Measurements from ENCODE around the gene IDH3G. TPM values are rescaled to one million over a fixed set of nuclear protein-coding genes. Genes with fewer than 3 reads are reported as not detected.
"Not testable (repeated sequence)": the region's sequence is repeated elsewhere in the genome, so short reads cannot be mapped to it uniquely, and the experiment has no call there.

IDH3G gene
- polyA plus RNA-seq, 3 donors from 2014 or later = 95.6 to 131 (median 118) TPM

- H3K27me3 Mint-ChIP-seq (ENCODE audit: low read depth in 3 of 3) = peaks cover 11 to 26% (median 16%) of the 10 kb centered on the region in 3 donors
Observed at GRCh38 chrX:153825042-153825441, 30.9 kb upstream of the IDH3G start.

GRCh38 chrX:153824348-153824747 lies 30.2 kb upstream of the IDH3G start:
- H3K27ac Mint-ChIP-seq = peak overlapping the region in 5 of 6 donors; percentile 63 to 82 (median 74)
- H3K4me3 Mint-ChIP-seq = peak overlapping the region in 3 of 5 donors; percentile 12 to 39 (median 15)
- no peak for DNase-seq
- no peaks in the 10 kb centered on the region for H3K9me3 Mint-ChIP-seq
- H3K36me3 Mint-ChIP-seq = peaks cover 0 to 7% (median 4%) of the 10 kb centered on the region in 3 donors
- peaks cover 11 to 28% (median 16%) of the 10 kb centered on the region in 3 donors for H3K27me3 Mint-ChIP-seq (ENCODE audit: low read depth in 3 of 3)
- peaks cover 77 to 78% of the 10 kb centered on the region in 2 donors for H3K4me1 Mint-ChIP-seq

More at GRCh38 chrX:153825042-153825441, 30.9 kb upstream of the IDH3G start:
- peak overlapping the region in 5 of 6 donors; percentile 37 to 74 (median 65) for H3K27ac Mint-ChIP-seq
- H3K36me3 Mint-ChIP-seq = peaks cover 0 to 7% (median 4%) of the 10 kb centered on the region in 3 donors
- peaks cover 73% of the 10 kb centered on the region in 2 donors for H3K4me1 Mint-ChIP-seq
- DNase-seq = no peak
- H3K9me3 Mint-ChIP-seq = no peaks in the 10 kb centered on the region
- H3K4me3 Mint-ChIP-seq = peak overlapping the region in 3 of 5 donors; percentile 36 to 55 (median 39)

- no peaks in the 10 kb centered on the region for H3K9me3 Mint-ChIP-seq
- DNase-seq = no peak
- peaks cover 20 to 29% (median 24%) of the 10 kb centered on the region in 3 donors for H3K27me3 Mint-ChIP-seq (ENCODE audit: low read depth in 3 of 3)
- H3K27ac Mint-ChIP-seq = peak overlapping the region; percentile 89 to 94 (median 92)
- peak overlapping the region; percentile 64 to 84 (median 77) for H3K4me3 Mint-ChIP-seq
- no peaks in the 10 kb centered on the region for H3K36me3 Mint-ChIP-seq
- peaks cover 77 to 86% of the 10 kb centered on the region in 2 donors for H3K4me1 Mint-ChIP-seq
Observed at GRCh38 chrX:153821066-153821465, 26.9 kb upstream of the IDH3G start.

- peaks cover 73 to 82% of the 10 kb centered on the region in 2 donors for H3K4me1 Mint-ChIP-seq
- no peaks in the 10 kb centered on the region for H3K9me3 Mint-ChIP-seq
- H3K27me3 Mint-ChIP-seq (ENCODE audit: low read depth in 3 of 3) = peaks cover 20 to 29% (median 24%) of the 10 kb centered on the region in 3 donors
- H3K27ac Mint-ChIP-seq = peak overlapping the region; percentile 89 to 94 (median 92)
- peak overlapping the region; percentile 64 to 84 (median 77) for H3K4me3 Mint-ChIP-seq
- H3K36me3 Mint-ChIP-seq = no peaks in the 10 kb centered on the region
- no peak for DNase-seq
Observed at GRCh38 chrX:153820601-153821000, 26.4 kb upstream of the IDH3G start.

- Mint-ChIP-seq H3K4me1 (peaks cover 71 to 80% of the 10 kb centered on the region in 2 donors), H3K27ac (peak overlapping the region; percentile 65 to 89 (median 84)), H3K4me3 (peak overlapping the region; percentile 64 to 78 (median 66)), H3K27me3 (ENCODE audit: low read depth in 3 of 3) (peaks cover 20 to 29% (median 24%) of the 10 kb centered on the region in 3 donors), H3K9me3 (no peaks in the 10 kb centered on the region), H3K36me3 (no peaks in the 10 kb centered on the region)
- no peak for DNase-seq
Observed at GRCh38 chrX:153819384-153820040, 25.3 kb upstream of the IDH3G start.

- peak; percentile 79 to 81 (median 81) for DNase-seq
- Mint-ChIP-seq H3K4me1 (peaks cover 67 to 74% of the 10 kb centered on the region in 2 donors), H3K27me3 (ENCODE audit: low read depth in 3 of 3) (peaks cover 20 to 28% (median 26%) of the 10 kb centered on the region in 3 donors), H3K4me3 (peak overlapping the region; percentile 64 to 78 (median 70)), H3K27ac (peak overlapping the region; percentile 69 to 89 (median 84)), H3K36me3 (no peaks in the 10 kb centered on the region), H3K9me3 (no peaks in the 10 kb centered on the region)
Observed at GRCh38 chrX:153818571-153819383, 24.6 kb upstream of the IDH3G start.

- not testable (repeated sequence) for H3K36me3 Mint-ChIP-seq, DNase-seq, H3K9me3 Mint-ChIP-seq
- peaks cover 20 to 27% (median 25%) of the 10 kb centered on the region in 3 donors for H3K27me3 Mint-ChIP-seq (ENCODE audit: low read depth in 3 of 3)
- H3K27ac Mint-ChIP-seq = peak overlapping the region in 5 of 6 donors; percentile 60 to 93 (median 89)
- H3K4me3 Mint-ChIP-seq = peak overlapping the region; percentile 27 to 80 (median 62)
- peaks cover 63 to 76% of the 10 kb centered on the region in 2 donors for H3K4me1 Mint-ChIP-seq
Observed at GRCh38 chrX:153818064-153818463, 23.9 kb upstream of the IDH3G start.

GRCh38 chrX:153816831-153817690 lies 22.9 kb upstream of the IDH3G start:
- peak; percentile 82 to 83 (median 83) for DNase-seq
- Mint-ChIP-seq H3K36me3 (no peaks in the 10 kb centered on the region), H3K4me3 (peak overlapping the region; percentile 62 to 85 (median 75)), H3K27ac (peak overlapping the region; percentile 60 to 93 (median 90)), H3K27me3 (ENCODE audit: low read depth in 3 of 3) (peaks cover 14 to 27% (median 24%) of the 10 kb centered on the region in 3 donors), H3K4me1 (peaks cover 53 to 76% of the 10 kb centered on the region in 2 donors), H3K9me3 (no peaks in the 10 kb centered on the region)

- H3K27me3 Mint-ChIP-seq (ENCODE audit: low read depth in 3 of 3) = peaks cover 10 to 16% (median 10%) of the 10 kb centered on the region in 3 donors
- H3K9me3 Mint-ChIP-seq = no peaks in the 10 kb centered on the region
- peak overlapping the region; percentile 19 to 86 (median 79) for H3K27ac Mint-ChIP-seq
- H3K4me1 Mint-ChIP-seq = peaks cover 34 to 68% of the 10 kb centered on the region in 2 donors
- H3K36me3 Mint-ChIP-seq = no peaks in the 10 kb centered on the region
- H3K4me3 Mint-ChIP-seq = peak overlapping the region; percentile 20 to 58 (median 33)
- DNase-seq = no peak
Observed at GRCh38 chrX:153814591-153815315, 20.6 kb upstream of the IDH3G start.

GRCh38 chrX:153813161-153813560 lies 19.0 kb upstream of the IDH3G start:
- DNase-seq = no peak
- no peaks in the 10 kb centered on the region for H3K9me3 Mint-ChIP-seq
- H3K4me1 Mint-ChIP-seq = peaks cover 28 to 59% of the 10 kb centered on the region in 2 donors
- peaks cover 9 to 15% (median 10%) of the 10 kb centered on the region in 3 donors for H3K27me3 Mint-ChIP-seq (ENCODE audit: low read depth in 3 of 3)
- no peaks in the 10 kb centered on the region for H3K36me3 Mint-ChIP-seq
- no peak overlapping the region for H3K4me3 Mint-ChIP-seq
- peak overlapping the region in 3 of 6 donors; percentile 23 to 63 (median 39) for H3K27ac Mint-ChIP-seq

GRCh38 chrX:153812220-153812619 lies 18.0 kb upstream of the IDH3G start:
- peaks cover 21 to 49% of the 10 kb centered on the region in 2 donors for H3K4me1 Mint-ChIP-seq
- no peaks in the 10 kb centered on the region for H3K9me3 Mint-ChIP-seq
- H3K36me3 Mint-ChIP-seq = no peaks in the 10 kb centered on the region
- H3K4me3 Mint-ChIP-seq = no peak overlapping the region
- no peak for DNase-seq
- H3K27me3 Mint-ChIP-seq (ENCODE audit: low read depth in 3 of 3) = peaks cover 6 to 10% (median 8%) of the 10 kb centered on the region in 3 donors
- no peak overlapping the region for H3K27ac Mint-ChIP-seq

- DNase-seq = no peak
- Mint-ChIP-seq H3K27ac (no peak overlapping the region), H3K27me3 (ENCODE audit: low read depth in 3 of 3) (peaks cover 0 to 3% (median 0%) of the 10 kb centered on the region in 3 donors), H3K4me1 (peaks cover 0 to 21% of the 10 kb centered on the region in 2 donors), H3K9me3 (peaks cover 0 to 2% (median 0%) of the 10 kb centered on the region in 6 donors), H3K36me3 (no peaks in the 10 kb centered on the region), H3K4me3 (no peak overlapping the region)
Observed at GRCh38 chrX:153807976-153808375, 13.8 kb upstream of the IDH3G start.
